OCI-LY7 (cell line): ENCODE measurements around the gene PPM1B. TPM values are rescaled to one million over a fixed set of nuclear protein-coding genes. Genes with fewer than 3 reads are reported as not detected.

ENCODE experiments used
- BruUV-seq: library from RNA; stranded (reverse); fragments of 400-500 nt; replicated peaks from 2 replicates; lab custom pipeline; 2021; lab: Mats Ljungman, UMichigan
- CTCF ChIA-PET: fragments of 300-600 bp; sonication (Branson Sonifier 250); formaldehyde crosslinking; loops from one replicate; lab custom pipeline; 2022; ENCODE audit warnings: antibody characterized with exemption; ENCODE audit not compliant: unreplicated experiment; lab: Charles Lee
- POLR2A ChIA-PET: fragments of 300-600 bp; sonication (Branson Sonifier 250); formaldehyde crosslinking; loops from one replicate; lab custom pipeline; 2022; ENCODE audit warnings: antibody characterized with exemption; lab: Charles Lee
- DNase-seq: peaks from one replicate; pipeline ENCODE4 v3.0.0-alpha.2; 2015; ENCODE audit warnings: low spot score
- H2AFZ ChIP-seq: fragments of 200-600 bp; sonication (generic), shearing (Covaris generic); 2 replicates; pipeline ENCODE4 v1.6.1; 2014; ENCODE audit warnings: mild to moderate bottlenecking, antibody characterized with exemption, low read length, moderate library complexity
- H3K27ac ChIP-seq: fragments of 200-600 bp; sonication (generic); 2 replicates; pipeline ENCODE4 v1.5.1; 2014; ENCODE audit warnings: mixed run types, low read depth, mild to moderate bottlenecking, moderate library complexity, low read length, inconsistent platforms; ENCODE audit not compliant: poor library complexity, severe bottlenecking
- H3K36me3 ChIP-seq: fragments of 200-600 bp; sonication (generic); 2 replicates; pipeline ENCODE4 v1.6.1; 2014; ENCODE audit warnings: mild to moderate bottlenecking, antibody characterized with exemption, low read length, moderate library complexity, mixed read lengths; ENCODE audit not compliant: insufficient read depth
- H3K4me1 ChIP-seq: fragments of 200-600 bp; sonication (generic); 2 replicates; pipeline ENCODE4 v1.5.1; 2014; ENCODE audit warnings: mild to moderate bottlenecking, low read length; ENCODE audit not compliant: insufficient read depth, poor library complexity, severe bottlenecking
- H3K4me2 ChIP-seq: fragments of 200-600 bp; sonication (generic); 2 replicates; pipeline ENCODE4 v1.6.1; 2014; ENCODE audit warnings: mild to moderate bottlenecking, low read length
- H3K4me3 ChIP-seq: fragments of 200-600 bp; sonication (generic); 2 replicates; pipeline ENCODE4 v1.5.1; 2014; ENCODE audit warnings: mild to moderate bottlenecking, low read depth, low read length; ENCODE audit not compliant: poor library complexity, severe bottlenecking
- H3K79me2 ChIP-seq: fragments of 200-600 bp; sonication (generic); 2 replicates; pipeline ENCODE4 v1.6.1; 2016; ENCODE audit warnings: low read depth, mild to moderate bottlenecking, low read length, moderate library complexity, mixed read lengths; ENCODE audit not compliant: insufficient read depth
- H3K9me2 ChIP-seq: fragments of 200-600 bp; sonication (generic); 2 replicates; pipeline ENCODE4 v1.6.1; 2016; ENCODE audit warnings: mild to moderate bottlenecking, low read length, mixed read lengths; ENCODE audit not compliant: insufficient read depth
- H3K9me3 ChIP-seq: fragments of 200-600 bp; sonication (generic); 2 replicates; pipeline ENCODE4 v1.6.1; 2014; ENCODE audit warnings: mild to moderate bottlenecking, mixed run types, low read length, mixed read lengths
- H4K20me1 ChIP-seq: fragments of 200-600 bp; sonication (generic); 2 replicates; pipeline ENCODE4 v1.6.1; 2014; ENCODE audit warnings: mild to moderate bottlenecking, antibody characterized with exemption, low read length, moderate library complexity, mixed read lengths; ENCODE audit not compliant: insufficient read depth
- CTCF ChIP-seq: fragments of 200-600 bp; sonication (generic); conservative IDR thresholded peaks from 2 replicates; pipeline ENCODE4 v1.5.1; 2014; ENCODE audit warnings: mild to moderate bottlenecking, antibody characterized with exemption, low read length, moderate library complexity, mixed read lengths
- EZH2phosphoT487 ChIP-seq: fragments of 200-600 bp; sonication (generic); IDR thresholded peaks from 2 replicates; pipeline ENCODE4 v1.6.1; 2018; ENCODE audit warnings: low read depth, borderline replicate concordance, mild to moderate bottlenecking, mixed run types, antibody characterized with exemption, low read length, moderate library complexity, mixed read lengths
- intact Hi-C: fragments of 100-400 bp; cut with micrococcal nuclease; formaldehyde crosslinking; loops from one replicate; pipeline ENCODE4 v1.10.0; 2022; ENCODE audit not compliant: unreplicated experiment
- total RNA-seq, 2 experiments: library from RNA; depleted of rRNA in 1 of 2; stranded (reverse); fragments of >200 nt in 1 of 2; shearing (Covaris generic) in 1 of 2; gene quantifications; 2 replicates each; pipeline ENCODE4 v1.2.3, GENCODE V29; 2014 to 2022

Gene PPM1B
- total RNA-seq, 2 experiments from 2014 or later: 24.8 to 49.8 TPM

DNA sequence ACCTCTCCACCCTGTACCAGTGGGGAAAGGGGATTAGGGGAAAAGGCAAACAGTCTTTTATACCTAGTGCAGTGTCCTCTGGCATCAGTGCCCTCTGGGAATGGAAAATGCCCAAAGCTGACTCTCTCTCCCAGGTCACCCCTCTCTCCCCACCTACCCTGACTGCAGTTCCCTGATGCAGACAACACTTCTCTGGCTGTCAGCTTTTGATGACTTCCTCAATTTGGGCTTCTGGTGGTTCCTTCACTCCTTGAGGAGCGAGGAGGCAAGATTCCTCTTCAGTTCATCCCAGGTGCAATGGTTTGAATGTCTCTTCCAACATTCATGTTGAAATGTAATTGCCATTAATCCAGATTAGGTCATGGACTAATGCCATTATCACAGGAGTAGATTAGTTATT, 19.7 kb upstream of the PPM1B start:
- Histone ChIP-seq H2AFZ (no peak overlapping the region), H3K9me2 (no peaks in the 10 kb centered on the region), H3K4me3 (no peak overlapping the region), H3K27ac (no peak overlapping the region), H3K9me3 (no peaks in the 10 kb centered on the region), H3K79me2 (no peaks in the 10 kb centered on the region), H3K4me1 (no peaks in the 10 kb centered on the region), H3K4me2 (no peak overlapping the region), H3K36me3 (no peaks in the 10 kb centered on the region), H4K20me1 (no peaks in the 10 kb centered on the region)
- ChIA-PET POLR2A (interaction anchor here (0.6 kb wide), 1 partner anchor 168 kb away, joined by 4 read pairs; no protein-coding TSS in a partner anchor), CTCF (no interaction called here)
- no peak for DNase-seq
- intact Hi-C loops: no loop called here
- TF ChIP-seq EZH2phosphoT487 (no peak), CTCF (no peak)
- no TSS peak for BruUV-seq

DNA sequence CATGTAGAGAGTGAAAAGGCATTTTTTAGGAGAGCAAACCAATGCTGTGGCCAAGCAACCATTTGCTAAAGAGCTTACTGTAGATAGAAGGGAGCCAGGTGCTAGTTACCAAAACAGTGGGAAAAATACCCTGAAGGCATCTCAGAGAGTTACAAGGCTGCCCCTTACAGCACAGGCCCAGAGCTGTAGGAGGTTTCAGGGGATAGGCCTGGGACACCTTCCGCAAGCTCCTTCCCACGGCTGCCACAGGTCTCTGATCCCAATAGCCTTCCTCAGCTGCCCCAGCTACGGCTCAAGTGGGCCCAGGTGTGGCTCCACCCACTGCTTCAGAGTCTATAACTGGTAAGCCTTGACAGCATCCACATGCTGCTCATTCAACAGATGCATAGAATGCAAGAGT, 18.2 kb upstream of the PPM1B start:
- intact Hi-C loops: no loop called here
- Histone ChIP-seq H3K27ac (no peak overlapping the region), H3K4me1 (no peaks in the 10 kb centered on the region), H3K79me2 (no peaks in the 10 kb centered on the region), H3K9me2 (no peaks in the 10 kb centered on the region), H3K4me3 (no peak overlapping the region), H3K36me3 (no peaks in the 10 kb centered on the region), H3K4me2 (no peak overlapping the region), H3K9me3 (no peaks in the 10 kb centered on the region), H2AFZ (no peak overlapping the region), H4K20me1 (no peaks in the 10 kb centered on the region)
- ChIA-PET POLR2A (no interaction called here), CTCF (no interaction called here)
- TF ChIP-seq EZH2phosphoT487 (no peak), CTCF (no peak)
- BruUV-seq: no TSS peak
- DNase-seq: no peak

DNA sequence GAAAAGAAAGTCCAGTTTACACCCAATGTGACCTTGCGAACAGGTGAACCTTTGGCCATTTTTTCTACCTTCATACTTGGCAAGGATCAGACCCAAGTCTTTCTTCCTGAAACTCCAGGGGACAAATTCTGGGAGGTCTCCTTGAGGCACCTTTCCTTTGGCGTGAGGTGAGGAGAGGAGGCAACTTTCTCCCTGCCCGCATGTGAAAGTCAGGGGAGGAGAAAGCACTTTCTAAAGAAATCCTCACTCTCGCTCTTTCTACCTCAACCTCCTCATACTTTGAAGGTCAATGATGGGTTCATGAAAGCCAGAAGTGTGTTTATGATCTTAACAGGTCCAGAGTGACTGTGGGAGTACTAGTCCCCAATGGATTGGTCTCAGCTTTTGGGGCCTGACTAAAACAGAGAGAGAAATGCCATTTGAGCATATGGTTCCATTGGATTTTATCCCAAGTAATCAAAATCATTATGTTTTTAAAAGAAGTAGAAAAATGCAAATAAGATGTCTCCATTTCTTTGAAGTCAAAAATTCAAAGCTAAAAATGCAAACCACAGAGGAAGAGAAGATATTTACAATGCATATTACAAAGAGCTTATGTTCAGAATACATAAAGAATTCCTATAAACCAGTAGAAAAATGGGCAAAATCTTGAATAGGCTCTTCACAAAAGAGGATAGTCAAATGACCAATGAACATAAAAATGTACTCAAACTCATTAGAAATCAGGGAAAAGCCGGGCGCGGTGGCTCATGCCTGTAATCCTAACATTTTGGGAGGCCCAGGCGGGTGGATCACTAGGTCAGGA, 15.6 kb upstream of the PPM1B start:
- TF ChIP-seq CTCF: no peak
- TF ChIP-seq EZH2phosphoT487: no peak
- Histone ChIP-seq H3K9me2 (no peaks in the 10 kb centered on the region), H3K27ac (no peak overlapping the region), H3K36me3 (no peaks in the 10 kb centered on the region), H2AFZ (no peak overlapping the region), H3K4me1 (no peaks in the 10 kb centered on the region), H3K4me3 (no peak overlapping the region), H3K9me3 (no peaks in the 10 kb centered on the region), H3K4me2 (no peak overlapping the region), H4K20me1 (no peaks in the 10 kb centered on the region), H3K79me2 (no peaks in the 10 kb centered on the region)
- intact Hi-C loops: no loop called here
- no TSS peak for BruUV-seq
- DNase-seq: no peak
- POLR2A ChIA-PET: interaction anchor here (0.6 kb wide), 1 partner anchor 307 kb away, joined by 4 read pairs; no protein-coding TSS in a partner anchor
- CTCF ChIA-PET: no interaction called here
